HT1080 (cell line): Measurements from ENCODE around the gene KCNN3. TPM values are rescaled to one million over a fixed set of nuclear protein-coding genes. Genes with fewer than 3 reads are reported as not detected.

Experiments used
- DNase-seq: peaks from one replicate; pipeline ENCODE4 v3.0.0-alpha.2; 2015; ENCODE audit warnings: low read depth
- total RNA-seq: library from RNA; depleted of rRNA; stranded (reverse); fragments of >200 nt; shearing (Covaris generic); gene quantifications from 2 replicates; pipeline ENCODE4 v1.2.3, GENCODE V29; 2014

KCNN3 gene
- total RNA-seq, 1 experiment from 2014 or later = 0.34 TPM

GRCh38 chr1:154881820-154882535, 11.9 kb upstream of the KCNN3 start:
- no peak for DNase-seq

- no peak for DNase-seq
Observed at GRCh38 chr1:154880671-154881070, 10.6 kb upstream of the KCNN3 start.

- DNase-seq = no peak
Observed at GRCh38 chr1:154879038-154879421, 8.9 kb upstream of the KCNN3 start.

DNA sequence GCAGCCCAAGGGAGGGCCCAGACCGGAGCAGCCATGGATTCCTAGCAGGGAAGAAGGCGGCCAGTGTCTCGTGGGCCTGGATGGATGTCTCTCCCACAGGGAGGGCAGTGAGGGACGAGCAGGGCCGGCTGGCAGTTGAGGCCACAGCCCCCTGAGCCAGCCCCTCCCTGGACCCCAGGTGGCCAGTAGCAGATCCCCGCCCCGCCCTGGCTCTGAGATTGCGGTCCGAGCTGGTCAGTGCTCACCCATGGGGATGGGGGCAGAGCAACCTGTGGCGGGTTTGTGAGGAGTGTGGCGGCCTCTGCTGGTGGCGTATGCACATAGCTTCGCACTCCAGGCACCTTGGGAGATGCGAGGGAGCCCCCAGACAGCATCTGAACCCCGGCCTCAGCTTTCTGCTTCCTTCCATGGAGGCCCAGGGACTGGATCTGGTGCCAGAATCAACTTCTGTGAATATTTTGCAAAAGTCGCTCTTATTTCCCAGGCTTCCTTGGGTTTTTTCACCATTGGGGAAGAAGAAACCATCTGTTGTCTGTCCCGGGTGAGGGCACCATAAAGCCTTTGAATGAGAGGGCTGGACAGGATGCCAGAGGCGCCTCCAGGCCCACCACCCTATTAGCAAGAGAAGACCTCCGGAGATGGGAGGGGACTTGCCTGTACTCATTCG, 8.4 kb upstream of the KCNN3 start:
- DNase-seq = peak; percentile 66

DNA sequence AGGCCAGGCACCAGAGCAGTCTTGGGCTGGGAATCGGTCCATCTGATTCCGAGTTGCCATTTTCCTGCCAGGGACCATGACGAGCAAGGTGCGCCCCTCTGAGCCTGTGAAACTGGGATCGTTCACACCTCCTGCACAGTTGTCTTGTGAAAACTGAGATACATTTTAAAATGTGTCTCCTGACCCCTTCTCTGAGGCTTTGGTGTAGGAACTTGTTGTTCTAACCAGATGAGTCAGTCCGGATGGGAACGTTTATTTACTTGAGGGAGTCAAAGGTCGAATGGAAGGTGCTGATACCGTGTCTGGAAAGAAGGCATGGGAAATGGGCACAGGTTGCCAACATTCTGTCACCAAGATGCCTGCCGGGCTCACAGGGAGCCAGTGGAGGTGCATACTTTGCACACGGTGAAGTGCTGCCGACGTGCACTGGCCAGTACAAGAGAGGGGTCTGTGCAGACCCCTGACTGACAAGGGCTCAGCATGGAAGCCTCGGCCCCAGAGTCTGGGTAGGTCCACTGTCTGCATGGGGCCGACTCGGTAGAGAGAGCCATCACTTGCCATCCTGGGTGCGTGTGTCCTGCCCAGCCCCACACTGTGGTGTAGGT, 7.4 kb upstream of the KCNN3 start:
- DNase-seq = no peak

GRCh38 chr1:154876842-154877369, 6.8 kb upstream of the KCNN3 start:
- DNase-seq = no peak

DNA sequence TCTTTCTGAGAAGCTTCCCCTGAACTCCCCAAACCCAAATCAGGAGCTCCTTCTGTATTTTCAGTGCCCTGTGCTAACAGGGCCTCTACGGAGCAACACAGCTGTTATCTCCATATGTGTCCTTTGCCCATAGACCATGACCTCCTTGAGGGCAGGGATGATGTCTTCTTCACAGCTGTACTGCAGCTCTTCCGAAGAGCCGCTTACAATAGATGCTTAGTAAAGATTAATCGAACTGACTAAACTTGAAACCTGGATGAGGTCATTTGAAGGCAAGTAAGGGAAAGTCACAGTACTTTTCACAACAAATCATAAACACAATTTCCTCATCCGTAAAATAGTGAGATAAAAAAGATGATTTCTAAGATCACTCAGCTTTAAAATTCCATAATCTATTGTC, 4.4 kb upstream of the KCNN3 start:
- DNase-seq = no peak

- DNase-seq = no peak
Observed at GRCh38 chr1:154873321-154873950, 3.4 kb upstream of the KCNN3 start.

DNA sequence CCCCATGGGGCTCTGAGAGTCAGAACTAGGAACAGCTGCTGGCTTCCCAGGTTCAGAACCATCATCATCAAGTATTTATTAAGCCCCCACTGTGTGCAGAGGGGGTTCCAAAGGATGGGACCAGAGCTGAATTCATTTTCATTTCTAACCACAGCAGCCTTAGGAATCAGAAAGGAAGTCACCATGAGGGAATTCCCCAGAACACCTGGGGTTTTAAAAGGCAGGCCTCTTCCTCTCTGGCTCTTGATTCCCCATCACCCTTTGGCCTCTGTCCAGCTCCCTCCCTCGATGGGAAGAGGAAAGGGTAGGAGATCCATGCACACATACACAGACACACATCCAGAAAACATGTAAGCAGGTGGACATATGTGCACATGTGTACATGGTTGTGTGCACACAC, 1.3 kb upstream of the KCNN3 start:
- DNase-seq = no peak

DNA sequence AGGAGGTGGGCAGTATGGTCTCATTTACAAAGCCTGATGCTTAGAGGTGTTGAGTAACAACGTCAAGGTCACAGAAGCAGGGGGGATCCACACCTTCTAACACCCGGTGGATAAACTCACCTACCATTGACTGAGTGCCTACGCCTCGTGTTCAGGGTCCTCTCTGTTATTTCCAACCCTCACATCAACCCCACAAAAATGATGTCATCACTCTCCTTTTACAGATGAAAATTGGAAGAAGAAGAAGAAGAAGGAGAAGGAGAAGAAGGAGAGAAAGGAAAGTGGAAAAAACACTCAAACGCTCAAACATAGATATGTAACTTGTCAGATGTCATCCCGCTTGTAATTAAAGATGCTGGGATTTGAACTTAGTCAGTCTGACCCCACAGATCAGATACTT, 653 bp upstream of the KCNN3 start:
- no peak for DNase-seq

GRCh38 chr1:154869351-154870114, 548 bp downstream of the KCNN3 start:
- DNase-seq = no peak

GRCh38 chr1:154867841-154868605, 2.1 kb downstream of the KCNN3 start:
- DNase-seq = no peak

DNA sequence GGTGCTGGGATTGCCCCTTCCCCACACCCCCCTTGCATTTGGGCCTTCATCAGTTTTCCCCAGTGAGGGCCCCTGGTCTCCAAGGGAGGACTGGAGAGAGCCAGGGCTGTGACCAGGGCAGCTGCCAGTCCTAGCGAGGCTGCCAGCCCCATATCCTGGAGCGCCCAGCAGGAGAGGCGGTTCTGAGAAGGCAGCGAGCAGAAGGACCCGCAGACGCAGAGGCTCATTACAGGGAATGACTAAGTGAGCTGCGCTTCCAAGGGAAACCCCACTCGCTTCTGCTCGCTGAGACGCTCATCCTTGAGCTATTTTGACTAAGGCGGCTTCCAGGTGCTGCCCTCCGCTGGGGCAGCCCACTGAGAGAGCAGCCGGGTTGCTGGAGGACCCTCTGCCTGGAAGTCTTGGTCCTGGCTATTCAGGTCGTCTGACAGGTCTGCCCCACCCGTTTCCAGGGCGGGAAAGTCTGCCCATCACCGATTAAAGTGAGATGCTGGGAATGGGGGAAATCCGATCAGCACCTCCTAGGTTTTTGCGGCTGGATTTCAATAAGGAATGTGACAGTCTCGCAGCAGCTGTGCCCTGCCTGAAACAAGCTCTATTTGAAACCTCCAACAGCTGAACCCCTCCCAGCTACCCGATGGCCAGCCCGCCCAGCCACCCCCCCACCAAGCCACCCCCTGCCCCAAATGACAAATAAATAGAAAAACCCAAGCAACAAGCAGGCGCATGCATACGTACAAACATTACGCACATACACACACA, 2.8 kb downstream of the KCNN3 start:
- peak; percentile 86 for DNase-seq

DNA sequence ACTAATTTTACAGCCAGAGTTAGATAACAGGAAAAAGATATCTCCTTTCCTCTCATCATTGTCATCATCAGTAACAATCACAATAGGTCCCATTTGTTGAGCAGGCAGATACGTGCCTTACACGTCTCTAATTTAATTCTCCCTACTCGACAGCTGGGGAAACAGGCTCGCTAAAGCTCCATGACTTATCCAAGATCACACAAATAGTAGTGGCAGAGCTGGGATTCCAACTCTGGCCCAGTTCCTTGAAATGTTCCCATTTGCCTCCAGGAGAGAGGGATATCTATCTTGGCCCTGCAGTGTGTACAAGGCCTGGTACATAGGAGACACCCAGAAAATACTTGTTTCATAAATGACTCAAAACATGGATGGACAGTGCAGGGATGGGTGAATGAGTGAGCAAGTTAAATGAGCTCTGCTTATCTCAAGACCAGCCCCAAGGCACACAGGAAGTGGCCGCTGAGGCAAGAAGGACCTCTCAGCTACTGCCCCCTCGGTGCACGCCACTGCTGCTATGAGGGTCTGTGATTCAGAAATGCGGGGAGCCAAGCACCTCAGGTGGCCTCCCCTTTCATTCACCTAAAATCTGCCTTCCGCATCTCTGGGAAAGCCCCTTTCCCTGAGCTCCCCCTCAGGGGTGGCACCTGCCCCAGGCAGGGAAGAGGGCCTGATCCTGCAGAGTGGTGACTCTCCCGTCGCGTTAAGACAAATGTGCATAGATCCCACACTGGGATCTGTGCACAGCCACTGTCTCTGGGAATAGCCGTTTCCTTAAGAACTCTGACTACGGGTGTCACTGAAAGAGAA, 3.6 kb downstream of the KCNN3 start:
- peak; percentile 43 for DNase-seq

DNA sequence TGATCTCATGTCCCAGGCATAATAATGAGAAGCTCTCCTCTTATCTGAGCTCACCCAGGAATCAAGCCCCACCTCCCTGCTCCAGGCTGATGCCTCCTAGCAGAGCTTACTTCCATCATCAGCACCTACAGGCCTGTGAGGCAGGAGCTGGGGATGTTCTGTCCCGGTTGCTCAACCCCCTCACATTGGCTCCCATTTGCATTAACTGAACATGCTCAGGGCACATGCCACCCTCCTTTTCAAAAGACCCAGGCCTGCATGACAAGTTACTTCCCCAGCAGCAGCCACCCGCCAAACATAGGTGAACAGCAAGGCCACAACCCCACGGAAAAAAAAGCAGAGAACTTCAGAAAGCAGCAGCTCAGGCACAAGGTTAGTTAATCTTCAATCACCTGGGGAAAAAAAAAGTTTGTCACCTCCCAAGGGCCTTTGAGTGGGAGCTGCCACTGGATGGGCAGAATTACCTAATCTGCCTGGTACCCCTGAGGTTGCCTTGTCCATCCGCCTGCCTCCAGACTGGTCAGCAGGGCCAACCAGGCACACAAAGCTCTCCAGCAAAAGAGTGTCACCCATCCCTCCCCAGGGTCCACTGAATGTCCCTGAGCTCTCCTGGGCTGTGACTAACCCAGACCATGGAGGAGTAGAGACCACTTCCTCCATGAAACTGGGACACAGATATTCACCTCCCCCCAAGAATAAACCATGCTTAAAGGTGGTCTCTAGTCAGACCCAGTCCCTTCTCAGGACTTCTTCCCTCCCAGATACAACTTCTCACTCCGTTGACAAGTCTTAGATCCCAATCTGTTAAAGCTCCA, 4.4 kb downstream of the KCNN3 start:
- no peak for DNase-seq

- no peak for DNase-seq
Observed at GRCh38 chr1:154864189-154864975, 5.7 kb downstream of the KCNN3 start.
